ENCODE data around the gene MED27.

Gene MED27

GRCh38 chr9:131943351-131943841 is 136.3 kb downstream of the MED27 start:
- no peak overlapping the region for H3K23ac ChIP-seq (ENCODE audit: low read length)
- H3K36me3 ChIP-seq (ENCODE audit: control insufficient read depth in 1 of 2, insufficient read depth in 2 of 2, low read length in 2 of 2), result no peaks in the 10 kb centered on the region
- H4K8ac ChIP-seq (ENCODE audit: low read depth, low read length), result no peak overlapping the region
- H3K79me2 ChIP-seq (ENCODE audit: control insufficient read depth, insufficient read depth, low read length, poor library complexity), result no peaks in the 10 kb centered on the region
- no peak overlapping the region for H3K18ac ChIP-seq (ENCODE audit: low read length)
- WGBS (ENCODE audit: extremely low coverage, insufficient coverage, insufficient read length), result no CpG with 5 or more reads among the region's 12 CpGs
- H3K4ac ChIP-seq (ENCODE audit: low read depth, low read length), result no peak overlapping the region
- no peak overlapping the region for H2AFZ ChIP-seq (ENCODE audit: insufficient read depth, low read length, poor library complexity)
- no peak overlapping the region for H3K4me2 ChIP-seq (ENCODE audit: low read length)
- H4K91ac ChIP-seq (ENCODE audit: low read depth, low read length), result no peak overlapping the region
- no peak overlapping the region for H3K27ac ChIP-seq (ENCODE audit: low read depth, low read length)
- H4K12ac ChIP-seq (ENCODE audit: low read depth, low read length), result no peak overlapping the region
- no peak overlapping the region for H2BK12ac ChIP-seq (ENCODE audit: low read length)
- H2BK5ac ChIP-seq (ENCODE audit: low read depth, low read length, poor library complexity), result no peak overlapping the region
- H3K27me3 ChIP-seq (ENCODE audit: insufficient read depth, low read length), result no peaks in the 10 kb centered on the region
- no peak overlapping the region for H3K9ac ChIP-seq (ENCODE audit: low read length)
- no peak overlapping the region for H2AK5ac ChIP-seq (ENCODE audit: low read length)
- H3K14ac ChIP-seq (ENCODE audit: low read length), result no peak overlapping the region
- H3K9me3 ChIP-seq (ENCODE audit: insufficient read depth, low read depth, low read length), result no peaks in the 10 kb centered on the region
- no peaks in the 10 kb centered on the region for H3K79me1 ChIP-seq (ENCODE audit: low read length)
- no peak for DNase-seq
- no peak overlapping the region for H3K4me3 ChIP-seq (ENCODE audit: low read depth, low read length)
- no peak overlapping the region for H2BK120ac ChIP-seq (ENCODE audit: insufficient read depth, low read length, poor library complexity)
- H3K4me1 ChIP-seq (ENCODE audit: control insufficient read depth in 1 of 2, insufficient read depth in 2 of 2, low read length in 2 of 2), result no peaks in the 10 kb centered on the region

- Histone ChIP-seq H3K23ac (ENCODE audit: low read length) (no peak overlapping the region), H3K27ac (ENCODE audit: low read depth, low read length) (no peak overlapping the region), H3K4me1 (ENCODE audit: control insufficient read depth in 1 of 2, insufficient read depth in 2 of 2, low read length in 2 of 2) (no peaks in the 10 kb centered on the region), H2AFZ (ENCODE audit: insufficient read depth, low read length, poor library complexity) (no peak overlapping the region), H3K79me2 (ENCODE audit: control insufficient read depth, insufficient read depth, low read length, poor library complexity) (no peaks in the 10 kb centered on the region), H3K4ac (ENCODE audit: low read depth, low read length) (no peak overlapping the region), H2AK5ac (ENCODE audit: low read length) (no peak overlapping the region), H3K4me2 (ENCODE audit: low read length) (no peak overlapping the region), H3K18ac (ENCODE audit: low read length) (no peak overlapping the region), H4K91ac (ENCODE audit: low read depth, low read length) (no peak overlapping the region), H2BK120ac (ENCODE audit: insufficient read depth, low read length, poor library complexity) (no peak overlapping the region), H3K36me3 (ENCODE audit: control insufficient read depth in 1 of 2, insufficient read depth in 2 of 2, low read length in 2 of 2) (no peaks in the 10 kb centered on the region), H3K4me3 (ENCODE audit: low read depth, low read length) (no peak overlapping the region), H3K9me3 (ENCODE audit: insufficient read depth, low read depth, low read length) (no peaks in the 10 kb centered on the region), H3K9ac (ENCODE audit: low read length) (no peak overlapping the region), H3K14ac (ENCODE audit: low read length) (no peak overlapping the region), H3K27me3 (ENCODE audit: insufficient read depth, low read length) (no peaks in the 10 kb centered on the region), H4K12ac (ENCODE audit: low read depth, low read length) (no peak overlapping the region), H2BK12ac (ENCODE audit: low read length) (no peak overlapping the region), H3K79me1 (ENCODE audit: low read length) (no peaks in the 10 kb centered on the region), H2BK5ac (ENCODE audit: low read depth, low read length, poor library complexity) (no peak overlapping the region), H4K8ac (ENCODE audit: low read depth, low read length) (no peak overlapping the region)
- WGBS (ENCODE audit: extremely low coverage, insufficient coverage, insufficient read length), result no CpG with 5 or more reads among the region's 5 CpGs
- peak in 1 of 2 donors; percentile 1 for DNase-seq
These were observed 137.4 kb downstream of the MED27 start for GRCh38 chr9:131942146-131942720.

GRCh38 chr9:131937451-131937850 is 142.2 kb downstream of the MED27 start:
- Histone ChIP-seq H3K4me2 (ENCODE audit: low read length) (no peak overlapping the region), H4K91ac (ENCODE audit: low read depth, low read length) (no peak overlapping the region), H3K4me1 (ENCODE audit: control insufficient read depth in 1 of 2, insufficient read depth in 2 of 2, low read length in 2 of 2) (peaks cover 0 to 2% of the 10 kb centered on the region in 2 experiments), H3K79me2 (ENCODE audit: control insufficient read depth, insufficient read depth, low read length, poor library complexity) (no peaks in the 10 kb centered on the region), H4K8ac (ENCODE audit: low read depth, low read length) (no peak overlapping the region), H2AFZ (ENCODE audit: insufficient read depth, low read length, poor library complexity) (no peak overlapping the region), H3K79me1 (ENCODE audit: low read length) (no peaks in the 10 kb centered on the region), H4K12ac (ENCODE audit: low read depth, low read length) (no peak overlapping the region), H3K14ac (ENCODE audit: low read length) (no peak overlapping the region), H3K9ac (ENCODE audit: low read length) (no peak overlapping the region), H2AK5ac (ENCODE audit: low read length) (no peak overlapping the region), H2BK12ac (ENCODE audit: low read length) (no peak overlapping the region), H3K18ac (ENCODE audit: low read length) (no peak overlapping the region), H3K27me3 (ENCODE audit: insufficient read depth, low read length) (no peaks in the 10 kb centered on the region), H2BK120ac (ENCODE audit: insufficient read depth, low read length, poor library complexity) (no peak overlapping the region), H3K36me3 (ENCODE audit: control insufficient read depth in 1 of 2, insufficient read depth in 2 of 2, low read length in 2 of 2) (peaks cover 0 to 3% of the 10 kb centered on the region in 2 experiments), H2BK5ac (ENCODE audit: low read depth, low read length, poor library complexity) (no peak overlapping the region), H3K4ac (ENCODE audit: low read depth, low read length) (no peak overlapping the region), H3K9me3 (ENCODE audit: insufficient read depth, low read depth, low read length) (no peaks in the 10 kb centered on the region), H3K4me3 (ENCODE audit: low read depth, low read length) (no peak overlapping the region), H3K27ac (ENCODE audit: low read depth, low read length) (no peak overlapping the region), H3K23ac (ENCODE audit: low read length) (no peak overlapping the region)
- no peak for DNase-seq
- no CpG with 5 or more reads among the region's 2 CpGs for WGBS (ENCODE audit: extremely low coverage, insufficient coverage, insufficient read length)

GRCh38 chr9:131936929-131937328 is 142.7 kb downstream of the MED27 start:
- Histone ChIP-seq H3K14ac (ENCODE audit: low read length) (no peak overlapping the region), H4K8ac (ENCODE audit: low read depth, low read length) (no peak overlapping the region), H2BK12ac (ENCODE audit: low read length) (no peak overlapping the region), H3K27ac (ENCODE audit: low read depth, low read length) (no peak overlapping the region), H3K79me2 (ENCODE audit: control insufficient read depth, insufficient read depth, low read length, poor library complexity) (no peaks in the 10 kb centered on the region), H2BK5ac (ENCODE audit: low read depth, low read length, poor library complexity) (no peak overlapping the region), H3K79me1 (ENCODE audit: low read length) (no peaks in the 10 kb centered on the region), H3K4me2 (ENCODE audit: low read length) (no peak overlapping the region), H4K12ac (ENCODE audit: low read depth, low read length) (no peak overlapping the region), H2AFZ (ENCODE audit: insufficient read depth, low read length, poor library complexity) (no peak overlapping the region), H3K4me3 (ENCODE audit: low read depth, low read length) (no peak overlapping the region), H3K18ac (ENCODE audit: low read length) (no peak overlapping the region), H4K91ac (ENCODE audit: low read depth, low read length) (no peak overlapping the region), H3K23ac (ENCODE audit: low read length) (no peak overlapping the region), H3K9me3 (ENCODE audit: insufficient read depth, low read depth, low read length) (no peaks in the 10 kb centered on the region), H2AK5ac (ENCODE audit: low read length) (no peak overlapping the region), H3K4ac (ENCODE audit: low read depth, low read length) (no peak overlapping the region), H3K4me1 (ENCODE audit: control insufficient read depth in 1 of 2, insufficient read depth in 2 of 2, low read length in 2 of 2) (peaks cover 0 to 2% of the 10 kb centered on the region in 2 experiments), H3K36me3 (ENCODE audit: control insufficient read depth in 1 of 2, insufficient read depth in 2 of 2, low read length in 2 of 2) (peaks cover 0 to 3% of the 10 kb centered on the region in 2 experiments), H3K27me3 (ENCODE audit: insufficient read depth, low read length) (no peaks in the 10 kb centered on the region), H3K9ac (ENCODE audit: low read length) (no peak overlapping the region), H2BK120ac (ENCODE audit: insufficient read depth, low read length, poor library complexity) (no peak overlapping the region)
- no peak for DNase-seq
- no CpG with 5 or more reads among the region's 3 CpGs for WGBS (ENCODE audit: extremely low coverage, insufficient coverage, insufficient read length)

Measured in trophoblast cell (in vitro differentiated cells and primary cell).